GM21786 (cell line): ENCODE data around the gene FAM111B.
"Not testable (repeated sequence)": the region's sequence is repeated elsewhere in the genome, so short reads cannot be mapped to it uniquely, and the experiment has no call there.

ENCODE experiments used
- ATAC-seq: cut with Tn5 transposase; IDR thresholded peaks from one replicate; pipeline ENCODE4 v1.9.1; 2021; ENCODE audit not compliant: unreplicated experiment

The FAM111B gene

DNA sequence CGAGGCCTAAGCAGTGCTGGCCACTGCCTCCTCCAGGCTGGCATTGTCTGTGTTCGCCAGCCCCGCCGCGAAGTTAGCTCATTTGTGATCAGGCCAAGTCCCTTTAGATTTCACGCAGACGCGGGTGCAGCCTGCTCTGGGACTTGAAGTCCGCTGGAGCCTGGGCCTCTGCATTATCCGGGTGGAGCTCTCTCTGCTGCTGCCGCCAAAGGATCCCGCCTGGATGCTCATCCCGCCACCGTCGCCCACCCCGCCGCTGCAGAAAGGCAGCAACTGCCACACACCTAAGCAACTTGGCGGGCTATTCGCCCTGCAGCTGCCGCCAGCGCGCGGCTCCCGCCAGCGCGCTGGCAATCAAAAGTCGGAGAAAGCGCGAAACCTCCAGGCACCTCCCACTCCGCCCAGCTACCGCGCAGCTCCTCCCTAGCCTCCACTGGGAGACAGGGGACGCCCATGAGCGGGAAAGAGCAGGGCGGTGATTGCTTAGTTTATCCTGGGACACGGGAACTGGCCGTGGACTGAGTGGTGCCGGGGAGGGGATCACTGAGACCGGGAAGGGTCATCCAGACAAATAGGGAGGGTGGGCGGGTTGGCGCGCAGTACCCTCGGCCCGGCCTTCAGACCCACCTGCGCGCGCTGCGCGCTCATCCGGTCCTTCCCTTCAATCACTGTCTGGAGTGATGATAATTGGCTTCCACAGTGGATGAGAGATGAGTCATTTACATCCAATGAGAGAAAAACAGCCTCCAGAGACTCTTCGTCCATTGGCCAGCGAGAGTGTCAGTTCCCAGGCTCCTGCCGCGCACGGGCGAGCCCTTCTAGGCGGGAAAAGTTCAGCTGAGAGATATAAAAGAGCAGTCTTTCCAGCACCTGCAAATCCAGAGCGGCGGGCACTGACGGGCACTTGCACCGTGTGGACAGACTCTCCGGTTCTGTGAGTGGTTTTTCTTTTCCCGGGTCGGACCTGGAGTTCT is at the start of gene FAM111B:
FAM111B (plus strand) TSS at position 875 of the 974 bp plus-strand sequence. CDS start 2,389 bp downstream, outside the sequence.
- ATAC-seq: peak; percentile 71

DNA sequence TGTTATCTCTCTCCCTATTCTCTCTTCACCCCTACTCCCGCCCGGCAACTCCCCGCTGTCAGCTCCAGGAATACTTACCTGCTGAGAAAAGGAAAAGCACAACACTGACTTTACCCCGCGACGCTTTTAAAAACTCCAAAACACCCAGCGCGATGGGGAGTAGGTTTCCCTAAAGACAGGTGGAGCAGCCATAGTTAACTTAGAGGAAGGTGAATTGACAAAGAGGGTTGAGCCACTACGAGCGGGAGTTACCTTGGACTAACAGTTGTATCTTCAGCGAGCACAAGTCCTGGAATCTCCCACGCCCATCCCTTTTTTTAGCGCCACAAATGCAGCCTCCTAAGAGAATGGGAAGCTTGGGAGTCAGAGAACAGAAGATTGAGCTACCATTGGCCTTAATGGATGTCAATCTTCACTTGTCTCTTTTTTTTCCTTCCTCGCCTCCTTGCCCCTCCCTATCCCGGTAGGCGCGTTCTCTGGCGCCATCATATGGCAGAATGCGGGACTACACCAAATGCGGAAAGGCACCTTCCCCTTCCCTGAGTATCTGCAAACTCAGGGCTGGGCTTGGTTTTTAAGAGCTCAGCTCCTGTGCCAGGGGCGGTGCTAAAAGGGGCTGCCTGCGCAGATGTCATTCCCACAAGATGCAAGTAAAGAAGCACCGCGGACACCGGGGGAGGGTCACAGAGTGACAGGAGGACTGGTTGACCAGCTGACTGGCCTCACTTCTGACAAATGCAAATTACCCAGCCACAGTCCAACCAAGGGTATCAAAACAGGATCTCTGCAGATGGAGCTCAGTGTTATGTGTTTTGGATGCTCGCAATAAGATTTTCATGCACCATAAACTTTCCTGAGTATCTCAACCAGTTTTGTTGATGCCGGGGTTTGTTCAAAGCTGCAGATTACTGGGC is 48.7 kb upstream of the FAM111B start:
- ATAC-seq: peak; percentile 92

DNA sequence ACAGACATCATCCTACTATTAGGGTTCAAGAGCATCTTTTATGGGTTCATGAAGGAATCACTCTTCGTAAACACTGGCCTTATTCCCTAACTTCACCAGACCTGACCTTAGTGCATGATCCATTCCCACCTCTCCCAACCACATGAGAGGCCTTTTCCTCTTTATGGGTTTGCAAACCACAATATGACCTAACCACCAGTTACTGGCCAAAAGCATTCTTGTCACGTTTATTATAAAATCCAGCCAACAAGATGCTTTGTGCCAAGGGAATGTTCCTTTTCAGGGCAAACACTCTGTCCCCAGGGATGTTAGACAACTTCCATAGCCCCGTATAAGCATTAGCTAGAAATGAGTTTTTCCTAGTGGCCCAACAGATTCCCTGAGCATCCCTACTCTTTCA is 46.9 kb upstream of the FAM111B start:
- not testable (repeated sequence) for ATAC-seq

DNA sequence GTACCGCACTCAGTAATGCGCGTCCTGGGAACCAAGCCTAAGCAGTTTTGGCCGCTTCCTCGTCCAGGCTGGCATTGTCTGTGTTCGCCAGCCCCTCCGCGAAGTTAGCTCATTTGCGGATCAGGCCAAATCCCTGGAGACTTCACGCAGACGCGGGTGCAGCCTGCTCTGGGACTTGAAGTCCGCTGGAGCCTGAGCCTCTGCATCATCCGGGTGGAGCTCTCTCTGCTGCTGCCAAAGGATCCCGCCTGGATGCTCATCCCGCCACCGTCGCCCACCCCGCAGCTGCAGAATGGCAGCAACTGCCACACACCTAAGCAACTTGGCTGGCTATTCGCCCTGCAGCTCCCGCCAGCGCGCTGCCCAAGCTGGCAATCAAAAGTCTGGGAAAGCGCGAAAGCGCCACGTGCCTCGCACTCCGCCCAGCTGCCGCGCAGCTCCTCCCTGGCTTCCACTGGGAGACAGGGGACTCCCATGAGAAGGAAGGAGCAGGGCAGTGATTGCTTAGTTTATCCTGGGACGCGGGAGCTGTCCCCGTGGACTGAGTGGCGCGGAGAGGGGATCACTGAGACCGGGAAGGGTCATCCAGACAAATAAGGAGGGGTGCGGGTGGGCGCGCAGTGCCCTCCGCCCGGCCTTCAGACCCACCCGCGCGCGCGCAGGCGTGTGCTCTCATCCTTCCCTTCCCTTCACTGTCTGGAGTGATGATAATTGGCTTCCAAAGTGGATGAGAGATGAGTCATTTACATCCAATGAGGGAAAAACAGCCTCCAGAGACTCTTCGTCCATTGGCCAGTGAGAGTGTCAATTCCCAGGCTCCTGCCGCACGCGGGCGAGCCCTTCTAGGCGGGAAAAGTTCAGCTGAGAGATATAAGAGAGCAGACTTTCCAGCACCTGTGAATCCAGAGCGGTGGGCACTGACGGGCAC is 44.2 kb upstream of the FAM111B start:
- ATAC-seq: no peak

- ATAC-seq: peak; percentile 75
Observed at GRCh38 chr11:59063996-59064727, 42.9 kb upstream of the FAM111B start.

GRCh38 chr11:59069087-59069486 is 38.0 kb upstream of the FAM111B start:
- ATAC-seq: no peak

DNA sequence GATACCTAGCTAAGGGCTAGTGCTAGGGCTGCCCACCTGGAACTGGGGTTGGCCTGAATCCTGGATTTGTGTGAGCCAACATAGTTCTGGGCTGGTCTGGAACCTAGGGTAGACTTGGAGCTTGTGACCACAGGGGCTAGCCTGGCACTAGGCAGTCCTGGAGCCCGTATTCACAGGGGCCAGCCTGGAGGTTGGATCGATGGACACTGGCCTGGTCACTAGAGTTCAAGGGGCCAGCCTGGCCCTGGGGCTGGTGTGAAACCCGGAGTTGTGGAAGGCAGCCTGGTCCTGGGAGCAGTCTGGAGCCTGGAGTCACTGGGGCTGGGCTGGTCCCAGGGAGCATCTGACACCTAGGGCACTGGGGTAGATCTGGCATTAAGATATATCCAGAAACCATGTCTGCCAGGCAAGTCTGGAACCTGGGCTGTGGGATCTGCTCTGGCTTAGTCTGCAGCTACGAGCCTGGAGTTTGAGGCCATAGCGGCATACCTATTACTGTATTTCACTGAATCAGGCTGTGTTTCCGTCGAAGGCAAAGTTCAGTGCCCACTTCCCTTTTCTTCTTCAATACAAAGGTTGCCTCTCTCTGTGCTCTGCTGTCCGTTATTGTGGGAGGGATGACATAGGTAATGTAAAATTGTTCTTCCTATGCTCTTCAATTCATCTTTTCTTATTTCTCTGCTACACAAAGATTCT is 30.0 kb upstream of the FAM111B start:
- peak; percentile 91 for ATAC-seq

- ATAC-seq: peak; percentile 41
Observed at GRCh38 chr11:59078435-59078834, 28.6 kb upstream of the FAM111B start.

GRCh38 chr11:59079086-59079485 is 28.0 kb upstream of the FAM111B start:
- ATAC-seq: no peak

DNA sequence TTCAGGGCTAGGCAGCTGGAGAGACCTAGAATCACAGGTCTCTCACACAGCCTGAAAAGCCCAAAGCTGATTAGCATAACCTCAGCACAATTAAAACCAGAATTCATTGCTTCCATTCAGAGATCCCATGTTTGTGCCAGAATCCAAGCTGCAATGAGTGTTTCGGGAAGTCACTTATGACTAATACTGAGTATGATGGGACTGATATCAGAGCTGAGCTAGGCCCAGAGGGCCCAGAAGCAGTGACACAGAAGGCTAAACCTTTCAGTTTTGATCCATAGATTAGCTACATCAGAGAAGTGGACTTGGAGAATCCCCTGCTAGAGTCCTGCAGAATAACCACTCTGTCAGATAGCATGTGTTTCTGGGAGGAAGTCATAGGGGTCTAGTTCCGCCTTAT is 26.6 kb upstream of the FAM111B start:
- not testable (repeated sequence) for ATAC-seq

DNA sequence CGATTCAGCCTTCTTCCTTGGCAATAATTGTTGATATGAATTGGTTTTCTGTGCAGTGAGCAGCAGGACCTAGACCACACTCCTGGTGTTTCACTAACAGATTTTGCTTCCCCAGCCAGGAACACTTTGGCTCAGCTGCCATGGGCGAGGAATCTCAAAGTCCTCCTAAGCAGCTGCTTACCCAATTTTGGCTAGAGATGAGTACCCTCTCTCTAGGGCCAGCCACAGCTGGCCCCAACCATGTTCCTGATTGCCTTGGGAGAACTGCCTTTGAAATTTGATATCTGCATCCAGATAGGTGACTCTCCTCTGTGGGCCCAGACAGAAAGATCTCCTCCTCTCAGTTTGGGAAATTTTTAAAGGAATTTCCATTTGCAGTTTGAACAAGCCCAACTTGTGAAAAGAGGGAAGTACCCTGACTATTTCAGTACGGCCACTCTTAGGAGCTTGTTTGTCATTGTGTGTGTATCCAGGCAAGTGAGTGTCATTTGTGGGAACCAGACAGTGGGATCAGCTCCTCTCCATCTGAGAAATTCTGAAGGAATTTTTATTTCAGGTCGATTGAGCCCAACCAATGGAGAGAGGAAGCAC is 25.5 kb upstream of the FAM111B start:
- ATAC-seq: not testable (repeated sequence)

GRCh38 chr11:59086007-59086406 is 21.0 kb upstream of the FAM111B start, which contains the start of gene GLYATL1B:
GLYATL1B (plus strand) TSS chr11:59086307; CDS start chr11:59086307, 0 bp downstream.
- ATAC-seq: not testable (repeated sequence)

DNA sequence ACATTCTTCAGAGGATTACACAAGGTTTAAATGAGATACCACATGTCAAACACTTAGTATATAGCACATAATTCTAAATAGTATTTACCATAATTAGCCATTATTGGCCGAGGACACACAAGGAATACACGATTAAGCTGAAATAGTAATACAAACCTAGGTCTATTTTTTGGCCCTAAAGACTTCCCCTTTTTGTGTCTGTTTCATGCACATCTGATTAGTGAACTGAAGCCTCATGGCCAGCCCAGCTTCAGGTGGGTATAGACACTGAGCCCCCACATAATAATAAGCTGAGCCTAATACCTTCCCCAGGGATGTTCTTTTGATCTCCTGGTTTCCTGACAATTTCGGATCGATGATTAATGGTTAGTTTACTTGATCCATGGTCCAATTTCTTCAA is 18.9 kb upstream of the FAM111B start:
- ATAC-seq: no peak

DNA sequence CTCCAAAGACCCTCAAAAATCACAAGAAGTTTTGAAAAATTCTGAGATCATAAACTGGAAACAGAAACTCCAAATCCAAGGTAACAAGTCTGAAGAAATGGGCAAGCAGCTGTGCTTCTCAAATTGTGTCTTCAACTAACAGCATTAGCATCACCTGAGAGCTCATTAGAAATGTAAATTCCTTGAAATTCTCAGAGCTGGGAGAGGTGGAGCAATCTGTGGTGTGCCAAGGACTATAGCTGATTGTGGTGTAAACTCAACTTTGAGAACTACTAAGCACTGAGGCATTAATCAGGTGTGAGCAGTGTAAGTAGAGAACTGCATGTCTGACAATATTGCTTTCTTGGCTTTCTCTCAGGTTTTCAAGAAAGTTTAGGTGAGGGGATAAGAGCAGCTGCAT is 13.5 kb upstream of the FAM111B start:
- not testable (repeated sequence) for ATAC-seq

- peak; percentile 94 for ATAC-seq
Observed at GRCh38 chr11:59095225-59095624, 11.8 kb upstream of the FAM111B start.

GRCh38 chr11:59095972-59096575 is 11.0 kb upstream of the FAM111B start:
- not testable (repeated sequence) for ATAC-seq

DNA sequence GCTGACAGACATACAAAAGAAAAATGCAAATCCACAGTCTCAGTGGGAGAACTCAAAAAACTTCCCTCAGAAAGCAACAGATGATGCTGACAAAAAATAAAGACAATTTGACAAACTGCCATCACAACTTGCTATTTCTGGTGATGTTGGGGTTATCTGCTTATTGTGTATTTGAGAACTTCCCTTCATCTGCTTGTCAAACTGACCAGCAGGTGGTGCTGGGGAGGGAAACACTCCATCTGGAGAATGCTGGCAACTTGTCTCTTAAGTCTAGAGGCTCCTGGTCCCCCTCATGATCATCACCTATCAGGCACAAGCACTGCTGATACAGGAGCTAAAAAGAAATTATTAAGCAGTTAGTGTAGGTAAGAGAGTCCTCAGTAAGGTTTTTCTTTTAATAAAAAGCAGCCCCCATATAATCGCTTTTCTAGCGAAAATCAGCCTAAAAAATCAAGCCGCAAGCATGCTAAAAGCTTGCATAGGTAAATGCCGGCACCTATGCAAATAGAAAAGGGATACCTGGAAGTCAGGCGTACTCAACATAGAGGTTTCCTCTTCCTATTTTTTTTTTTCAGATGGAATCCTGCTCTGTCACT is 9.8 kb upstream of the FAM111B start:
- peak; percentile 32 for ATAC-seq

GRCh38 chr11:59097938-59098337 is 9.1 kb upstream of the FAM111B start:
- not testable (repeated sequence) for ATAC-seq
